Mucosa of gallbladder (tissue), 1 donor: ENCODE results near the gene ALOX5. TPM values are rescaled to one million over a fixed set of nuclear protein-coding genes. Genes with fewer than 3 reads are reported as not detected.
A peak's percentile ranks its signal among the peaks of the same experiment; 100 is the strongest.
"Not testable (repeated sequence)": the region's sequence is repeated elsewhere in the genome, so short reads cannot be mapped to it uniquely, and the experiment has no call there.

ENCODE experiments used
- DNase-seq: peaks from one replicate; pipeline ENCODE4 v3.0.0-alpha.2; 2020; ENCODE audit warnings: low spot score
- total RNA-seq: library from RNA; stranded (reverse); gene quantifications from one replicate; pipeline ENCODE4 v1.2.1, GENCODE V29; 2021
- donor health status: DM: no; HTN: no; CAD: no.

The ALOX5 gene
- total RNA-seq, 1 donor from 2014 or later, result 25.8 TPM

DNA sequence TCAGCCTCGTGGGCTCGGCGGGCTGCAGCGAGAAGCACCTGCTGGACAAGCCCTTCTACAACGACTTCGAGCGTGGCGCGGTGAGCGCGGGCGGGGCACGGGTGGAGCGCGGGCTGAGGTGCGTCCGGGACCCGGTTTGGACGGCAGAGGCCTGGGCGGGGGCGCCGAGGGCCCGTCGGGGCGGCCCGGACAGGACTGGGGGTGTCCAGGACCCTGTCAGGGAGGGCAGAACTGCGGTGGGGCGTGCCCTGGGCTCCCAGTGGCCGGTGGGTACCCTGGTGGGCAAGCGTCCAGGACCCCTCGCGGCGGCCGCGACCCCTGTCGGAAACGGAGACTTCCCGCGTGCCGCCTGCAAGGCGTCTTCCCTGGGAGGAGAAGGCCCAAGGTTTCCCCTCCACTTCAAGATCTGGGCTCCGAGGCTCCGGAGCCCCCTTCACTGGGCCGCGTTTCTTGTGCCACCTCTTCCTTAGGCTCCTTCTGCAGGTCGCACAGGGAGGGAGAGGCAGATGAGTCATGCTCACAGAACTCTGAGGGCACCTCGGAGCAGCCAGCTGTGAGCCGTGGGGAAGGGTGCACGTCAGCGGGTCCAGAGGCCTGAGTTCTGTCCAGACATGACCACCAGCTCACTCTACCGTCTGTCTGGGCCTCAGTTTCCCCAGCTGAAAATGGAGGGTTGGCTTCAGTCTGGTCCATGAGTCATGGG is 485 bp downstream of the ALOX5 start:
- no peak for DNase-seq

DNA sequence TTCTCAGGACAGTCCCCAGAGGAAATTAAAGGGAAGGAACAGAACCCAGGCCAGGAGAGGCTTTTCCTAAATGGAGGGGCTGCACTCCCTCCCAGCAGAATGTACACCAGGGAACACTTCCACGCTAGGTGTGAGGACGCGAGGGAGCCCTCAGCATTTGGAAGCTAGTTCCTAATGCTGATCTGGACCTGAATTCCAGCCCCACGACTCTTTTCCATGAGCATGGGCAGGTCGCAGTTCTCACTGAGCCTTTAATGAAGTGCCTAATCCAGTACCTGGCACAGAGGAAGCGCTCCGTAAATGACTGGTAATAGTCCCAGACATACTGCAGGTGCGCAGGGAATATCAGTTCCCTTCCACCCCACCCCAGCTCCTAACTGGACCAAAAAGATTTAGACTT is 1.1 kb downstream of the ALOX5 start:
- no peak for DNase-seq

DNA sequence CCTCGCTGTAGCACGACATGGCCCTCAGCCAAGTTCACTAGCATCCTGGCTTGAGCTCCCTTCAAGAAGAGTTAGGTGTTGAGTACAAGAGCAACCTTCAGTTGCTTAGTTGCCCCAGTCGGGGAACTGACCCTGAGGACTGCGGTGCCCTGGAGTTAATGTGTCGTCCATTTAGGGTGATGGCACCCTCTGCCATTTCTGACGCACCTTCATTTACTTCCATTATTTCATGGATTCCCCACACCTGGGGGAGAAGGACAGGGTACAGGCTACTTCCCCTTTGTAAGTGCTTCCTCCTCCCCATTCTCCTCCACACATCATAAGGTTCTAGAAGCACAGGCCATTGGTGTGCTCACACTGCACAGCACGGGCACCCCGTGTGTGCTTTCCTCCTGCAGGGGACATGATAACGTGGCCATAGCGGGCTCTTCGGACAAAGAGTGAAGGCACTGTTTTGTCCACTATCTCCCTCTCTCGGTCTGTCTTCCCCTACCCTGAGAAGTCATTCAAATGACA is 1.8 kb downstream of the ALOX5 start:
- no peak for DNase-seq

DNA sequence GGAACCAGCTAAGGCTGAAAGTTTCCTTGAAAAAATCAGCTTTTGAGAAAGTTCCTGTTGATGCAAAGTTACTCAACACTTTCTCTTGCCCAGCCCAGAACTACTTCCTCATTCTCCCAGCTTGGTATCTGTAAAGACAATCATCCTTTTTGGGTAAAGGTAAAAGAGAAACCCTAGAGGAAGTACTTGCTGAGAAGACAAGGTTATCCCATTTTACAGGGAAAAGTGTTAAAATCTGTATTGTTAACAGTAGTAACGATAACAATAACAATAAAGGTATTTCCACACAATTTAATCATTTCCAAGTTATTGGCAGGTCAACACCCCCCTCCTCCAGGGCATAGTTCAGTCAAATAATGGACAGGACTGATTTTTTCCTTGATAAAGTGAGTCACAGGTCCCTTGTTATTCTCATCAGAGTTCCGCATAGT is 2.4 kb downstream of the ALOX5 start:
- no peak for DNase-seq

DNA sequence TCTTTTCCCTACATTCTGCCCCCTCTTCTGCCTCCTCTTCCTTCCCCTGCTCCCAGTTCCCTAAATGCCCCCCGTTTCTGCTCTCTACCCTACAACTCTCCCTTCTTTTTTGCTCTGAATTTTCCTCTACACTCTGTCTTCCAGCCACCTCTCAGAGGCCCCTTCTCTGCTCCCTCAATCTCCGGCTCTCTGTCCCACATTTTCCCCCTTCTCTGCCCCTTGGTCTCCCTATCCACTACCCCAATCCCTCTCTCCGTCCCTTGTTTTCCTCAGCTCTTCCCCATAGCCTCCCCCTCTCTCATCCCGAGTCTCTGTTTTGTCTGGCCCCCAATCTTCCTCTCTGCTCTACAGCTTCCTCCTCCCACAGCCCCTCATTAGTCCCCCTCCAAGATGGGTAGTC is 3.3 kb downstream of the ALOX5 start:
- no peak for DNase-seq

DNA sequence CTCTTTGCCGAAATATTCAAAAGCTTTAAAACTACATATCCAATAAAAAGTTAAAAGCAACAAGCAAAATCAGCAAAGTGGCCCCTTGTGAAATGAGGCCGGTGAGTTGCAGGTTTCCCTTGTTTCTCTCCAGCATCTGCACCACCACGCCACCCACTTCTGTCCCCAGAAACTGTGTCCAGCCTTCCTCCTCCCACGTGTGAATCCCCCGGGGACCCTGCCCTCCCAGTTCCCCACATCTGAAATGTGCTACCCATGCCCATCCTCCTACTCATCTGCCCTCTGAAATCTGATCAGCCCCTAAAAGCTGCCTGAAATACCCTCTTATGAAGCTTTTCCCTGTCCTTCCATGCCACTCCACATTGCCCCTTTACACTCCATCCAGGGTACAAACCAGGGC is 3.8 kb downstream of the ALOX5 start:
- no peak for DNase-seq

DNA sequence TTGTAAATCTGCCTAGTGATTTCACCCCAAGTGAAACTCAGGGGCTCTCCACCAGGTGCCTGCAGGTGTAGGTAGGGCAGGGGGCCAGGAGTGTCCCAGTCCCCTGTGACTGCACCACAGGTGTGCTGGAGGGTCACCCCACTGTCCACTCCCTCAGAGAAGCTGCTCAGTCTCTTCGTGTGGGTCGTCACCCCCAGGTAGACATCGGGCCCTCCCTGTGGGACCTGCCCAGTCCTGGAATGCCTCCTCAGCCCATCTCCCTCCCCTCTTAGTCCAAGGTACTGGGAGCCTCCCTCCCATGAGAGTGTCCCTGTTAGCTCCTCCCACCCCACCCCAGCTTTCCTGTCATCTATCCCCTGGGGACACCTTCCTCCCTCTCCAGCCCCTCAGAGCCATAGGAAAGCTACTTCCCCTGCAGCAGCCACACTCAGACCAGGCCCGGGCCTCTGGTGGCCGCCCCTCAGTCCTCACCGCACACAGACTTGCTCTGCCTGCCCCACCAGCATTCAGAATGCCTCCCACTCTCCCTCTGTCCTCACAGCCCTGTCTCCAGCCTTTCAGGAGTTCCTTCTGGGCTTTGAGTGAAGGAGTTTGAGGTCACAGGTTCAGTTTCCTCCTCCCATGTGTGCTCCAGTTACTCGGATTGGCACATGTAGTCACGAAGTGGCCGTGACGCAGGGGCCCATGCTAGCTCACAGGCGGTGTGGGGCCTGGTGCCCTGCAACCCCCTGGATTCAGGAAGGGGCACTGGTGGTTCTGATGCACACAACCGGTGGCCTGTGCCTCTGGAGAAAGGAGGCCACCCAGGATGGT is 5.1 kb downstream of the ALOX5 start:
- no peak for DNase-seq

DNA sequence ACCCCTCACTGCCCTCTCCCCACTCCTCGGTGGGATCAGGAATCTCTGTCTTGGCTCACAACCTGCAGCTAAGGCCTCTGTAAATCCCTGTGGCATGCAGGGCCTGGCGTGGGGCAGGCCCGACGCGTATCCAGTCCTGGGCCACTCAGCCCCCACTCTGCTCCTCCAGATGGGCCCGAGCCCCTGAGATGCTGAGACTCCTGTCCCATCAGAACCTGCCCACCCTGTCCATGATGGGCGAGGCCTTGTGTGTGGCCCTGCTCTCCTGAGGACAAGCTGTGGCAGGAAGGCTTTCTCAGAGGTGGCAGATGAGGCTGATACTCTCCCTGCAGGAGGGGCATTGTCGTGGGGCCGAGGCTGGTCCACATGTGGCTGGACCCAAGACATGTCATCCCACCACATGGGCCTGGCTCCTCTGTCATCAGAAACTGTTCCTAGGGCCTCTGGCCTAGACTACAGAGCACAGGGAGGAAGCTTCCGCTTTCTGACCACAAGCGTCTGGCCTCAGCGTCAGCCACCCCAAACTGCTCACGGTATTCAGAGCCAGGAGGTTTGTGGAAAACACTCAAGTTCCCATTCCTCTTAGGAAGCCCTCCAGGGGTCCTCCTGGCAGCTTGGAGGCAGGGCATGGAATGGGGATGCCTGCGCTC is 6.0 kb downstream of the ALOX5 start:
- peak; percentile 51 for DNase-seq

DNA sequence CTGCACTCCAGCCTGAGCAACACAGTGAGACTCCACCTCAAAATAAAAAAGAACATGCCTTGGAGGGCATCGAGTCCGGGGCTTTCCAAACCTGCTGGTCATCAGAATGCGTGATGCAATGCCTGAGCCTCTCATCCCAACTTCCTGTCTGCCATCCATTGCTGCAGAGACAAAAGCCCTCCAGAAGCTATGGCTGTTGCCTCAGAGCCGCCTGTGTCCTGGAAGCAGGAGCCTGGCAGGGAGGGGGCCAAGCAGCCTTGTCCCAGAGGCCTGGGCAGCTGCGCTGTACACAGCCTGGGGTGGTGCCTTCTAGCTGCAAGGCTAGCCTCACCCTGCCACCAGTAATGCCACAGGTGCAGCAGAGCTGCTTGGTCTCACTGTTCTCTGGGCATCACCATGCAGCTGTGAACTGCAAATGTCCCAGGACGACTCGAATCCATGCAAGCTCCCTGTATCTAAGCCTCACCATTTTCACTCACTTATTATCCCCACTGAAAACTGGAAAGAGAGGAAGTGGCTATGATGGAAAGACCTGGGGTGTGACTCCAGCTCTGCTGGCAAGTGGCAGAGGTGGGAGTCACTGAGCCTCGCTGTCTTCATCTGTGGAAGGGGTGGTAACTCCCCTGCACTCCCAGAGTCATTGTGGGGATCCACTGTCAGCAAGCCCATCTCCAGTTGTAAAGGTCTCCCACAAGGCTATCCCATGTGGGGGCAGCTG is 7.0 kb downstream of the ALOX5 start:
- no peak for DNase-seq

DNA sequence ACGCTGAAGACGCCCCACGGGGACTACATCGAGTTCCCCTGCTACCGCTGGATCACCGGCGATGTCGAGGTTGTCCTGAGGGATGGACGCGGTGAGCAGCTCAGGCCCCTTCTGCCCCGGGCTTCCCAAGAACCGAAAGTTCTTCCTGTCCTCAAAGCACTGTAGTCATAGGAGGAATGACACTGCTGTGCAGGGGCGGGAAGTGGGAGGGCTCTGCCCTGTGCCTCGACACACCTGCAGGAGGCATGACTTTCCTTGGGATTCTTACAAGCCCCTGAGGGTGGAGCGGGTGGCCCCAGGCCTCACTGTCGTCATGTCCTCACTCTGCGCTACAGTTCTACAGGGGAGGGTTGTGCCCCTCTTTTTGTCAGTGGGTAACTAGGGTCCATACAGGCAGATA is 8.6 kb downstream of the ALOX5 start:
- no peak for DNase-seq

DNA sequence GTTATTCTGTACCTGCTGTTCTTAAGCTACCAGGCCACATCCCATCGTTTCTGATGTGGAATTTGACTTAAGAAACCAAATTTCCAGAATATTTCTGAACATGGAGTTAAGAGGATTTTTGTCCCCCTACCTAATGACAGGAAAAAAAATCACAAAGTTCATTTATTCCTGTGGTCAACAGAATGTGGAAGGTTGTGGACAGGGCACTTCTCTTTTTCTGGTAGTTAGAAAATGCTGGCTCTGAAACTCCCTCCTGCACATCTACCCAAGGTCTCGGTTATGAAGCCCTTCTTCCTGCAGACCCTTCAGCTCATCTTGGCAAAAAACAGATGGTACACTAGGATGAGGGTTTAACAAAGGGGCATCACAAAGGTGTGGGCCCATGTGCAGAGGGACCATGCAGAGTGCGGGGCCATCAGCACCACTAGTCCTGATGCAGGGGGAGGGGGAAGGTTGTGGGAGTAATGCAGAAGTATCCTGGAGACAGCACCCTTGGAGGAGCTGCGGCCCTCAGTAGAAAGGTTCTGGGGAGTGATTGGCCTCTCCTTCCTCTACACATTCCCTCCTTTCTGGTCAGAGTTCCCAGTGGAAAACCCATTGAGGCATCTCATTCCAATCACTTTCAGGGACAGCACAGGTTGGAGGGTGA is 9.8 kb downstream of the ALOX5 start:
- no peak for DNase-seq

DNA sequence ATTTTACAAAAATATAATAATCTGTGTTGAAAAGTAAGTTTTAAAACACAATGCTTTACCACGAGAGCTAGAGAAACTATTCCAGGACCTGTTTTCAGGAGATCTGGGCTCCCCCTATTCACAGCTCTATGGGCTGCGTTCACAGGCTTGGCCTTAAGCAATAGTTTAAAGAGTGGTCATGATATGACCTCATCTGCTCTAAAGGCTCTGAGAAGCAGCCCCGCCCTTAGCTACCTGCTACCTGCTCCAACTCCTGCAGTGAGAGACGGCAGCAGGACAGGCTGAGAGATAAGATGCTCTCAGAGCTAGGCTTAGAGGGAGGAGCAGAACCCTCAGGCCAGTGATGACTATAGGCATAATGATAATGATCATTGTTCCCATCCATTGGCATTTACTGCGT is 12.6 kb downstream of the ALOX5 start:
- no peak for DNase-seq

DNA sequence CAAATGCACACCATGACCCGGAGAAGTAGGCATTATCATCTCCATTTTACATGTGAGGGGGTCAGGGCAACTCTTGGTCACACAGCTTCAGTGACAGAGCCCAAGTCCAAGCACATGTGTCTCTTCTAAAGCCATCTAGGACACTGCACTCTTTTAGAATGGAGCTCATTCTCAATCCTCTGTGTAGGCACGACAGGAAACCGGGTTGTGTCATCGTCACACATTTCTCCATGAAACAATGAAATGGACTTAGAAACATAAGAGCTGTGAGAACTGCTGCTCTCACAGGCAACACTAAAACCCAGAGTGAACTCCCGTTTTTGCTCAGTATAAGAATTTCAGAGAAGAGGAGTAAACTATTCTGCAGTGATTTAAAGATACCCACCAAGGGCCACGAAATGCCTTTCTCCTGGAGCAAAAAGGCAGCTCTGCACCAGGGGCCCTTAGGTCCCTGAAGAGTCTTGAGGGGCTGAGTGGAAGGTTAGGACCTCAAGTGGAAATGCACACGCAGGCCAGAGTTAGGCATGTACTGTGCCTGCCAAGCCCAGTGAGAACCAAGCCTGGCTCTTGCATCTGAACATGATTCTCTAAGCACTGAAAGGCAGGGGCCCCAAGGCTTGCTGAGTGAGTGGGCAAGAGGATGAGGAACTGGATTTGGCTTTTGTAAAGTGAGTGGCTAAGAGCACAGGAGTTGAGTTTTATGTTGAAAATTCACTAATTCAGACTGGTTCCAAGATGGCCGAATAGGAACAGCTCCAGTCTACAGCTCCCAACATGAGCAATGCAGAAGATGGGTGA is 13.3 kb downstream of the ALOX5 start:
- DNase-seq, result no peak

DNA sequence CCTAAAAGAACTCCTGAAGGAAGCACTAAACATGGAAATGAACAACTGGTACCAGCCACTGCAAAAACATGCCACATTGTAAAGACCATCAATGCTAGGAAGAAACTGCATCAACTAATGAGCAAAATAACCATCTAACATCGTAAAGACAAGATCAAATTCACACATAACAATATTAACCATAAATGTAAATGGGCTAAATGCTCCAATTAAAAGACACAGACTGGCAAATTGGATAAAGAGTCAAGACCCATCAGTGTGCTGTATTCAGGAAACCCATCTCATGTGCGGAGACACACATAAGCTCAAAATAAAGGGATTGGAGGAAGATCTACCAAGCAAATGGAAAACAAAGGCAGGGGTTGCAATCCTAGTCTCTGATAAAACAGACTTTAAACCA is 15.7 kb downstream of the ALOX5 start:
- not testable (repeated sequence) for DNase-seq

DNA sequence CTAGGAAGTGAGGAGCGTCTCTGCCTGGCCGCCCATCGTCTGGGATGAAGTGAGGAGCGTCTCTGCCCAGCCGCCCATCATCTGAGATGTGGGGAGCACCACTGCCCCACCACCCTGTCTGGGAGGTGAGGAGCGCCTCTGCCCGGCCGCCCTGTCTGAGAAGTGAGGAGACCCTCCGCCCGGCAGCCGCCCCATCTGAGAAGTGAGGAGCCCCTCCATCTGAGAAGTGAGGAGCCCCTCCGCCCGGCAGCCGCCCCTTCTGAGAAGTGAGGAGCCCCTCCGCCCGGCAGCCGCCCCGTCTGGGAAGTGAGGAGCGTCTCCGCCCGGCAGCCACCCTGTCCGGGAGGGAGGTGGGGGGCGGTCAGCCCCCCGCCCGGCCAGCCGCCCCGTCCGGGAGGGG is 17.6 kb downstream of the ALOX5 start:
- not testable (repeated sequence) for DNase-seq

DNA sequence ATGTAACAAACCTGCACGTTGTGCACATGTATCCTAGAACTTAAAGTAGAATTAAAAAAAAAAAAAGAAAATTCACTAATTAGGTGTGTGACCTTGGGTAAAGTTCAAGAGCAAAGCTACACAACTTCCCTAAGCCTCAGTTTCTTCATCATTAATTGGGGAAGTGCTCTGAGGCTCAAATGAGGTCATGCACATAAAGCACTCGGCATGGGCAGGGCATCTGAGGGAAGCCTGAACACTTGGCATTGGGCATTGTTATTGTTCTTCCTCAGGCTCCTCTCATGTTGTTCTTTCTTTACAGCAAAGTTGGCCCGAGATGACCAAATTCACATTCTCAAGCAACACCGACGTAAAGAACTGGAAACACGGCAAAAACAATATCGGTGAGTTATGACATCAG is 21.5 kb downstream of the ALOX5 start:
- DNase-seq, result no peak

DNA sequence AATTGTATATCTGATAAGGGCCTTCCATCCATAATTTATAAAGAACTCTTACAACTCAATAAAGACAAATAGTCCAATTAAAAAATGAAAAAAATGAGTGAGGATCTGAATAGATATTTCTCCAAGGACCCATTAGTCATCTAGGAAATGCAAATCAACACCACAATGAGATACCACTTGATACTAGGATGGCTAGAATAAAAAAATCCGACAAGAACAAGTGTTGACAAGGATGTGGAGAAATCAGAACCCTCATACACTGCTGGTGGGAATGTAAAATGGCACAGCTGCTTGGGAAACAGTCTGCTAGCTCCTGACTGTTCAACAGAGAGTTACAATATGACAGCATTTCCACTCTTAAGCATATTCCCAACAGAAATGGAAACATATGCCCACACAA is 24.6 kb downstream of the ALOX5 start:
- DNase-seq, result no peak

DNA sequence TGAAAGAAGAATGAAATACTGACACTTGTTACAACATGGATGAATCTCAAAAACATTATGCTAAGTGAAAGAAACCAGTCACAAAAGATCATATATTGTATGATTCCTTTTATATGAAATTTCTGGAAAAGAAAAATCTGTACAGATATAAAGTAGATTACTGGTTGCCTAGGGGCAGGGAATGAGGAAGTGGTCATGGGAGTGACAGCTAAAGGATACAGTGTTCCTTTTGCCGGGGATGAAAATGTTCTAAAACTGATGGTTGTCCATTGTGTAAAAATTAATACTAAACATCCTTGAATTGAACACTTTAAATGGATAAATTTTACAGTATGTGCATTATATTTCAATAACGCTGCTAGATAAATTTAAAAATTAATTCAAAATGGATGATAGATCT is 25.1 kb downstream of the ALOX5 start:
- DNase-seq, result no peak

DNA sequence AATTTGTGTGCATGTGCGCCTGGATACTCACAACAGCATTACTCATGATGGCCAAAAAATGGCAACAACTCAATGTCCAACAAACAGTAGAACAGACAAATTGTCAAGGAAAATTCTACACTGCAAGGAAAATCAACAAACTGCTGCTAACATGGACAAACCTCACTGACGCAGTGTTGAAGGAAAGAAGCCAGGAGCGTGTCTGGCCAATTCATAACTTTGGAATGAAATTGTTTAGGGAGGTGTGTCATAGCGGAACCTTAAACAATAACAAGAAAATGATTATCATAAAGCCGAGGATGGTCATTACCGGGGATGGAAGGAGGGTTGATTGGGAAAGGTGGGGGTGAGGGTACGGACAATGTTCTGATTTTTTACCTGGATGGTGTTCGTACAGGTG is 29.1 kb downstream of the ALOX5 start:
- DNase-seq, result no peak

DNA sequence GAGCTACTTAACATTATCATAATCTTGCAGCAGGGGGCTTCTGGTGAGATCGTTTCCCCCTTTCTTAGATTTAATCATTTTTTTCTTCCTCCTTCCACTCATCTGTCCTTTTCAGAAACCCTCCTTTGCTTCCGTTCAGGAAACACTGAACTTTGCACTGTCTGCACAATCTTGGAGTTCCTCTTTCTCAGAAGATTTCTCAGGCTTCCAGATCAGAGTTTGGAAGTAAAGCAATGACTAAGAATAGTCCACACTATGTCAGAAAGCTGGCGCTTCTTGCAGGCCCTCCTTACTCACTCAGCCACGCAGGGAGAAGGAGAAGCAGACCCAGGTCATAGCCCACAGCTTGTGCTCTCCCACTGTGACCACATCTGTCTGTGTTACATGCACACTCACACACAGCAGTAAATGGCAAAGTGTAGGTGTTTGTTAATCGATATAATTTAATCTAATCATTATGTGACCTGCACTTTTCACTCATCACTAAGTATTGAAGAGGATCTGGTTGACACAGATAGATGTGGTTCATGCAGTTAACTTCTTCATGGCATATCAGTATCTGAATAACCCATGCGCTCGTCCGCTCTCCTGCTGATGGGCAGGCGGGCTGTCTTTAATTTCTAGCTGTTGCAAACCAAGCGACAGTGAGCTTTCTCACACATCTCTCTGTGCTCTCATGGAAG is 30.2 kb downstream of the ALOX5 start:
- DNase-seq, result peak; percentile 29
